ENCODE data around the gene CAMK1D. TPM values are rescaled to one million over a fixed set of nuclear protein-coding genes. Genes with fewer than 3 reads are reported as not detected.

The CAMK1D gene
- total RNA-seq, 1 donor from 2014 or later = 22.5 TPM

GRCh38 chr10:12771981-12772760 is 422.8 kb downstream of the CAMK1D start:
- DNase-seq (no peak), ATAC-seq (no peak)
- Histone ChIP-seq H3K4me1 (no peaks in the 10 kb centered on the region), H3K4me3 (no peak overlapping the region), H3K9me3 (no peaks in the 10 kb centered on the region), H3K36me3 (no peaks in the 10 kb centered on the region), H3K27ac (no peak overlapping the region), H3K27me3 (ENCODE audit: low read depth) (no peaks in the 10 kb centered on the region)
- TF ChIP-seq CTCF (IDR thresholded peaks at IDR 0.05) = no peak
- intact Hi-C loops (cut with DNase I) = no loop called here

GRCh38 chr10:12772797-12773587 is 423.6 kb downstream of the CAMK1D start:
- intact Hi-C loops (cut with DNase I) = no loop called here
- Histone ChIP-seq H3K4me1 (no peaks in the 10 kb centered on the region), H3K4me3 (no peak overlapping the region), H3K36me3 (no peaks in the 10 kb centered on the region), H3K9me3 (no peaks in the 10 kb centered on the region), H3K27me3 (ENCODE audit: low read depth) (no peaks in the 10 kb centered on the region), H3K27ac (no peak overlapping the region)
- DNase-seq = no peak
- ATAC-seq = no peak
- no peak for TF ChIP-seq CTCF (IDR thresholded peaks at IDR 0.05)

- H3K4me1 ChIP-seq = no peaks in the 10 kb centered on the region
- no peaks in the 10 kb centered on the region for H3K27me3 ChIP-seq (ENCODE audit: low read depth)
- no peaks in the 10 kb centered on the region for H3K9me3 ChIP-seq
- no peak overlapping the region for H3K27ac ChIP-seq
- intact Hi-C loops (cut with DNase I) = no loop called here
- no peaks in the 10 kb centered on the region for H3K36me3 ChIP-seq
- ATAC-seq = no peak
- DNase-seq = no peak
- no peak overlapping the region for H3K4me3 ChIP-seq
- no peak for TF ChIP-seq CTCF (IDR thresholded peaks at IDR 0.05)
Observed at GRCh38 chr10:12774204-12774894, 425.0 kb downstream of the CAMK1D start.

- ATAC-seq = no peak
- intact Hi-C loops (cut with DNase I) = no loop called here
- no peak overlapping the region for H3K27ac ChIP-seq
- H3K4me3 ChIP-seq = no peak overlapping the region
- no peaks in the 10 kb centered on the region for H3K36me3 ChIP-seq
- H3K9me3 ChIP-seq = no peaks in the 10 kb centered on the region
- no peak for TF ChIP-seq CTCF (IDR thresholded peaks at IDR 0.05)
- H3K27me3 ChIP-seq (ENCODE audit: low read depth) = no peaks in the 10 kb centered on the region
- no peak for DNase-seq
- H3K4me1 ChIP-seq = no peaks in the 10 kb centered on the region
Observed at GRCh38 chr10:12777840-12778585, 428.7 kb downstream of the CAMK1D start.
